SU-DHL-6 (cell line): ENCODE data around the gene NOVA1.

Experiments used
- H2AFZ ChIP-seq: fragments of 200-600 bp; sonication (generic); 2 replicates; pipeline ENCODE4 v1.6.1; 2014; ENCODE audit warnings: low read depth, mild to moderate bottlenecking, moderate library complexity, mixed read lengths, antibody characterized with exemption, low read length; ENCODE audit not compliant: severe bottlenecking
- H3F3A ChIP-seq: fragments of 200-600 bp; shearing (Covaris generic); 2 replicates; pipeline ENCODE4 v1.6.0; 2016; ENCODE audit warnings: antibody characterized with exemption, mild to moderate bottlenecking; ENCODE audit not compliant: insufficient read depth
- H3K27ac ChIP-seq: fragments of 200-600 bp; sonication (generic); 2 replicates; pipeline ENCODE4 v1.5.1; 2016; ENCODE audit warnings: low read depth, mild to moderate bottlenecking, low read length, moderate library complexity, mixed read lengths
- H3K27me3 ChIP-seq: fragments of 200-600 bp; sonication (generic), shearing (Covaris generic); 2 replicates; pipeline ENCODE4 v1.6.0; 2014; ENCODE audit warnings: mild to moderate bottlenecking, low read length
- H3K36me3 ChIP-seq: fragments of 200-600 bp; sonication (generic); 2 replicates; pipeline ENCODE4 v1.6.1; 2014; ENCODE audit warnings: mild to moderate bottlenecking, low read length, mixed read lengths
- H3K4me2 ChIP-seq: fragments of 300-600, 200-600 bp; shearing (Covaris generic), sonication (generic); 2 replicates; pipeline ENCODE4 v1.6.0; 2014; ENCODE audit warnings: low read length, low read depth, mild to moderate bottlenecking; ENCODE audit not compliant: poor library complexity, severe bottlenecking
- H3K4me3 ChIP-seq: fragments of 200-600 bp; sonication (generic); 2 replicates; pipeline ENCODE4 v1.5.1; 2014; ENCODE audit warnings: antibody characterized with exemption, low read length, mild to moderate bottlenecking, mixed read lengths; ENCODE audit not compliant: insufficient read depth, poor library complexity, severe bottlenecking
- H3K79me2 ChIP-seq: fragments of 200-600 bp; sonication (generic); 2 replicates; pipeline ENCODE4 v1.6.1; 2014; ENCODE audit warnings: mild to moderate bottlenecking, low read length, moderate library complexity; ENCODE audit not compliant: insufficient read depth
- H3K9ac ChIP-seq: fragments of 200-600 bp; sonication (generic); 2 replicates; pipeline ENCODE4 v1.7.0; 2014; ENCODE audit warnings: mild to moderate bottlenecking, low read length
- H3K9me2 ChIP-seq: fragments of 200-600 bp; sonication (generic); replicated peaks from 2 replicates; pipeline ENCODE4 v1.6.1; 2014; ENCODE audit warnings: low read length; ENCODE audit not compliant: insufficient read depth
- H3K9me3 ChIP-seq: fragments of 200-600 bp; sonication (generic); 2 replicates; pipeline ENCODE4 v1.6.1; 2014; ENCODE audit warnings: low read length, mixed read lengths; ENCODE audit not compliant: insufficient read depth
- H4K20me1 ChIP-seq: fragments of 200-600 bp; sonication (generic); 2 replicates; pipeline ENCODE4 v1.6.1; 2014; ENCODE audit warnings: low read depth, mild to moderate bottlenecking, antibody characterized with exemption, low read length, moderate library complexity, mixed read lengths
- CTCF ChIP-seq: fragments of 200-600 bp; sonication (generic); IDR thresholded peaks from one replicate; pipeline ENCODE4 v1.5.1; 2017; ENCODE audit warnings: antibody characterized with exemption, mild to moderate bottlenecking, low read length, moderate library complexity; ENCODE audit not compliant: insufficient read depth, poor library complexity, severe bottlenecking
- EZH2phosphoT487 ChIP-seq: fragments of 200-600 bp; sonication (generic), shearing (Covaris generic); conservative IDR thresholded peaks from 2 replicates; pipeline ENCODE4 v1.6.1; 2018; ENCODE audit warnings: mild to moderate bottlenecking, antibody characterized with exemption, low read length, moderate library complexity, mixed read lengths

NOVA1 gene

DNA sequence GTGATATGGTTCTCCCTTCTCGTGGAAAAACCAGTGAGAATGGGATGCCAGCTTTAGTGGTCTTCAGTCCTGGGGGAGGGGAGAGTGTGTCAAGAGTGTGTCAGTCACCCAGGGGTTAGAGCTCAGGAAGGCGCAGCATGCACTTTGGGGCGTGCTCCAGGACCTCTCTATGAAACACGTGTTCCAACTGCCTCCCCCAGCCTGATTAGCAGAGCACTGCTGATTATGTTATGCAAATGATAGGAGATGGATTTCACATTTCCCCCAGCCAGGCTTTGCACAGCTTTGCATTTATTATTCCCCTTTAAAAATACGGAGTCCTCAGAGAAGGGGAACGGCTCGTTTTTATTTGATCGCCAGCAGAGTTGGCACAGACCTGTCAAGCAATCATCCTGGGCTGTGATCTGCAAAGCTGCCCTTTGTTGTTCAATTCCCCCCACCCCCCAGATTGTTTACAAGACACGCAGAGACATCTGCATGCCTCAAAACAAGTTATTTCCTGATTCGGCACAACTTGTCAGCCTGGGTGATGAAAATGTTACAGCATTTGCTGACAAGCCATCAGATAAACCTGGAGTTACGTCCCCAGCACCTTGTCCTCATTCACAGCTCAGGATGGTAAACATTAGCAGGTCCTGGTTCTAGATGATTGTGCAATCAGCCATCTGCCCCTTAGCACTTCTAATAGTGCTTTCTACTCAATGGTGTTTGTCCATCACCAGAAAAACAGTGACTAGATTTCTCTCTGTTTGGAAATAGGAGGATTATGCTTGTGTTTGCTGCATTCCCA is 196.5 kb downstream of the NOVA1 start:
- no peak overlapping the region for H3K9ac ChIP-seq
- no peaks in the 10 kb centered on the region for H3K79me2 ChIP-seq
- no peak overlapping the region for H3K4me2 ChIP-seq
- H3K27ac ChIP-seq = no peak overlapping the region
- no peaks in the 10 kb centered on the region for H3K36me3 ChIP-seq
- peaks cover 7% of the 10 kb centered on the region; the same call in 1 of the 2 replicates for H3K9me3 ChIP-seq
- H3K4me3 ChIP-seq = no peak overlapping the region
- no peak overlapping the region for H2AFZ ChIP-seq
- TF ChIP-seq EZH2phosphoT487 = no peak
- no peak for TF ChIP-seq CTCF
- no peaks in the 10 kb centered on the region for H3F3A ChIP-seq
- no peaks in the 10 kb centered on the region for H4K20me1 ChIP-seq
- no peaks in the 10 kb centered on the region for H3K27me3 ChIP-seq
- no peaks in the 10 kb centered on the region for H3K9me2 ChIP-seq

DNA sequence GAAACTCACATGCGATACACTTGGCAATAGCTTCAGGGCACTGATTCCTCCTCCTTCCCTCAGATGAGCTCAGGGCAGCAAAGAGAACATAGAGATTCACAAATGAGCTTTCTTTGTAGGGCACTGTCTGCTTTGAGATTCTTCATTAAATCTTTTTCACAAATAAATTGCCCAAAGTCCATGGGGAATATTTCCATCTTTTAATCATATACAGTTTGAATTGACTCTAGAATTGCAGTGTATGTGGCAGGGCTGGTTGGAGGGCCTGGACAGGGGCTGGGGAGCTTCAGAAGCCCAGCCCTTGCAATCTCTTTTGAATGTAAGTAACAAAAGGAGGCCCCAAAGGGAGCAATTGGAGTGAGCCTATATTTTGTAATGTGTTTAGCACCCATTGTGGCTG is 197.5 kb downstream of the NOVA1 start:
- H3K27ac ChIP-seq = no peak overlapping the region
- no peak overlapping the region for H2AFZ ChIP-seq
- no peak overlapping the region for H3K4me2 ChIP-seq

GRCh38 chr14:26398616-26399015 is 199.2 kb downstream of the NOVA1 start:
- H3K27me3 ChIP-seq = no peaks in the 10 kb centered on the region
- TF ChIP-seq EZH2phosphoT487 = no peak
- TF ChIP-seq CTCF = no peak
- no peaks in the 10 kb centered on the region for H4K20me1 ChIP-seq
- no peaks in the 10 kb centered on the region for H3K79me2 ChIP-seq
- no peak overlapping the region for H3K27ac ChIP-seq
- H3K4me3 ChIP-seq = no peak overlapping the region
- no peaks in the 10 kb centered on the region for H3K36me3 ChIP-seq
- H2AFZ ChIP-seq = no peak overlapping the region
- H3K9me3 ChIP-seq = peaks cover 7% of the 10 kb centered on the region; the same call in 1 of the 2 replicates
- H3F3A ChIP-seq = no peaks in the 10 kb centered on the region
- H3K4me2 ChIP-seq = no peak overlapping the region
- H3K9me2 ChIP-seq = no peaks in the 10 kb centered on the region
- H3K9ac ChIP-seq = no peak overlapping the region

More for the DNA sequence above, 197.5 kb downstream of the NOVA1 start:
- H3K9me3 ChIP-seq = peaks cover 7% of the 10 kb centered on the region; the same call in 1 of the 2 replicates
- no peaks in the 10 kb centered on the region for H3K36me3 ChIP-seq
- H3K9ac ChIP-seq = no peak overlapping the region
- H3F3A ChIP-seq = no peaks in the 10 kb centered on the region
- no peaks in the 10 kb centered on the region for H3K9me2 ChIP-seq
- no peaks in the 10 kb centered on the region for H3K79me2 ChIP-seq
- H4K20me1 ChIP-seq = no peaks in the 10 kb centered on the region
- no peaks in the 10 kb centered on the region for H3K27me3 ChIP-seq
- TF ChIP-seq EZH2phosphoT487 (no peak), CTCF (no peak)
- H3K4me3 ChIP-seq = no peak overlapping the region
